IMR-90 (cell line): Measurements from ENCODE around the gene CCSER1. TPM values are rescaled to one million over a fixed set of nuclear protein-coding genes. Genes with fewer than 3 reads are reported as not detected.

Experiments
- ATAC-seq: fragments of 200-7000 bp; cut with Tn5 transposase; 2 replicates; pipeline ENCODE4 v1.9.1; 2020; ENCODE audit warnings: low read depth, mild to moderate bottlenecking, moderate library complexity
- BruUV-seq: library from RNA; stranded (reverse); fragments of 400-500 nt; replicated peaks from 2 replicates; lab custom pipeline; 2021; lab: Mats Ljungman, UMichigan
- CTCF ChIA-PET: fragments of 300-600 bp; formaldehyde crosslinking; extraction: SDS; loops from one replicate; lab custom pipeline; 2021; ENCODE audit warnings: antibody characterized with exemption; lab: Yijun Ruan, JAX
- POLR2A ChIA-PET: fragments of 300-600 bp; sonication (Branson Sonifier 250); formaldehyde crosslinking; loops from one replicate; lab custom pipeline; 2022; ENCODE audit warnings: antibody characterized with exemption; ENCODE audit not compliant: unreplicated experiment; lab: Charles Lee
- DNase-seq: peaks from one replicate; pipeline ENCODE4 v3.0.0; 2013
- H2AFZ ChIP-seq: replicated peaks from 2 replicates; pipeline ENCODE3; 2013; ENCODE audit warnings: low read length, mild to moderate bottlenecking; ENCODE audit not compliant: poor library complexity
- H2AK5ac ChIP-seq: 2 replicates; pipeline ENCODE4 v1.6.1; 2013; ENCODE audit warnings: low read depth, low read length, inconsistent platforms
- H2AK9ac ChIP-seq: replicated peaks from 2 replicates; pipeline ENCODE3; 2013; ENCODE audit warnings: mild to moderate bottlenecking, low read depth, low read length, moderate library complexity; ENCODE audit not compliant: poor library complexity
- H2BK120ac ChIP-seq: 2 replicates; pipeline ENCODE4 v1.6.1; 2013; ENCODE audit warnings: low read depth, low read length, inconsistent platforms
- H2BK15ac ChIP-seq: 3 replicates; pipeline ENCODE4 v1.6.1; 2013; ENCODE audit warnings: low read depth, low read length, inconsistent platforms
- H2BK20ac ChIP-seq: 2 replicates; pipeline ENCODE4 v1.6.1; 2013; ENCODE audit warnings: low read depth, mild to moderate bottlenecking, inconsistent platforms, low read length, moderate library complexity
- H2BK5ac ChIP-seq: 2 replicates; pipeline ENCODE4 v1.6.1; 2013; ENCODE audit warnings: mild to moderate bottlenecking, low read depth, low read length, inconsistent platforms; ENCODE audit not compliant: poor library complexity, severe bottlenecking
- H3K14ac ChIP-seq: replicated peaks from 2 replicates; pipeline ENCODE4 v1.6.1; 2013; ENCODE audit warnings: low read depth, low read length, inconsistent platforms
- H3K18ac ChIP-seq: 2 replicates; pipeline ENCODE4 v1.6.1; 2013; ENCODE audit warnings: low read depth, low read length, control low read depth
- H3K23ac ChIP-seq: 2 replicates; pipeline ENCODE4 v1.6.1; 2013; ENCODE audit warnings: low read depth, low read length, inconsistent platforms
- H3K27ac ChIP-seq: 2 replicates; pipeline ENCODE4 v1.5.1; 2013; ENCODE audit warnings: mild to moderate bottlenecking, control low read depth, low read length; ENCODE audit not compliant: insufficient read depth
- H3K27me3 ChIP-seq: 2 replicates; pipeline ENCODE4 v1.6.1; 2013; ENCODE audit warnings: low read length; ENCODE audit not compliant: control insufficient read depth, insufficient read depth
- H3K36me3 ChIP-seq: 2 replicates; pipeline ENCODE4 v1.6.1; 2013; ENCODE audit warnings: low read length, mixed read lengths; ENCODE audit not compliant: control insufficient read depth, insufficient read depth
- H3K4ac ChIP-seq: 2 replicates; pipeline ENCODE4 v1.6.1; 2013; ENCODE audit warnings: low read depth, low read length, inconsistent platforms
- H3K4me1 ChIP-seq: 2 replicates; pipeline ENCODE4 v1.6.1; 2013; ENCODE audit warnings: low read length, mixed read lengths; ENCODE audit not compliant: control insufficient read depth, insufficient read depth
- H3K4me2 ChIP-seq: 2 replicates; pipeline ENCODE4 v1.6.1; 2013; ENCODE audit warnings: low read depth, mild to moderate bottlenecking, control low read depth, low read length, moderate library complexity
- H3K4me3 ChIP-seq: 2 replicates; pipeline ENCODE4 v1.5.1; 2013; ENCODE audit warnings: low read depth, mild to moderate bottlenecking, control low read depth, low read length, moderate library complexity; ENCODE audit not compliant: insufficient read depth
- H3K56ac ChIP-seq: 2 replicates; pipeline ENCODE4 v1.6.1; 2013; ENCODE audit warnings: low read length, inconsistent platforms; ENCODE audit not compliant: insufficient read depth; ENCODE audit errors: extremely low read depth
- H3K79me1 ChIP-seq, 2 experiments: 2 replicates each; pipeline ENCODE4 v1.6.1; 2013; ENCODE audit warnings: low read length in 2 of 2, inconsistent platforms in 1 of 2, low read depth in 1 of 2
- H3K9ac ChIP-seq: 2 replicates; pipeline ENCODE4 v1.6.1; 2013; ENCODE audit warnings: low read depth, low read length, control low read depth
- H3K9me1 ChIP-seq: 2 replicates; pipeline ENCODE4 v1.6.1; 2013; ENCODE audit warnings: low read length, inconsistent platforms; ENCODE audit not compliant: insufficient read depth
- H3K9me3 ChIP-seq: 2 replicates; pipeline ENCODE4 v1.6.1; 2013; ENCODE audit warnings: low read length; ENCODE audit not compliant: control insufficient read depth, insufficient read depth
- H4K20me1 ChIP-seq: 2 replicates; pipeline ENCODE4 v1.6.1; 2013; ENCODE audit warnings: low read length, inconsistent platforms; ENCODE audit not compliant: insufficient read depth
- H4K5ac ChIP-seq: 2 replicates; pipeline ENCODE4 v1.6.1; 2013; ENCODE audit warnings: mild to moderate bottlenecking, low read depth, low read length, control low read depth
- H4K8ac ChIP-seq, 2 experiments: 2 replicates each; pipeline ENCODE4 v1.6.1; 2013; ENCODE audit warnings: low read depth in 2 of 2, low read length in 2 of 2, control low read depth in 1 of 2, inconsistent platforms in 1 of 2
- H4K91ac ChIP-seq: 2 replicates; pipeline ENCODE4 v1.6.1; 2013; ENCODE audit warnings: low read depth, low read length, inconsistent platforms; ENCODE audit not compliant: insufficient read depth
- BHLHE40 ChIP-seq: fragments of 150-350 bp; IDR thresholded peaks from 2 replicates; pipeline ENCODE4 v1.6.1; 2016; ENCODE audit warnings: mild to moderate bottlenecking, low read depth, low read length
- CHD1 ChIP-seq: IDR thresholded peaks from 2 replicates; pipeline ENCODE4 v1.6.1; 2012; ENCODE audit warnings: low read depth, low read length, improper control_type of control experiment
- ELK1 ChIP-seq: fragments of 150-350 bp; IDR thresholded peaks from 2 replicates; pipeline ENCODE4 v1.6.1; 2016; ENCODE audit warnings: low read depth, mild to moderate bottlenecking, low read length, moderate library complexity, borderline replicate concordance
- MAFK ChIP-seq: IDR thresholded peaks from 2 replicates; pipeline ENCODE4 v1.6.1; 2012; ENCODE audit warnings: low read depth, low read length, improper control_type of control experiment
- MXI1 ChIP-seq: IDR thresholded peaks from 2 replicates; pipeline ENCODE4 v1.6.1; 2012; ENCODE audit warnings: low read depth, mild to moderate bottlenecking, low read length, moderate library complexity, borderline replicate concordance
- NFE2L2 ChIP-seq: fragments of 150-350 bp; IDR thresholded peaks from 2 replicates; pipeline ENCODE4 v1.6.1; 2016; ENCODE audit warnings: low read depth, mild to moderate bottlenecking, low read length
- POLR2A ChIP-seq: IDR thresholded peaks from 2 replicates; pipeline ENCODE4 v1.6.1; 2012; ENCODE audit warnings: mild to moderate bottlenecking, low read depth, low read length
- RFX5 ChIP-seq: IDR thresholded peaks from 2 replicates; pipeline ENCODE4 v1.8.0; 2012; ENCODE audit warnings: low read depth, mild to moderate bottlenecking, low read length, moderate library complexity
- SMC3 ChIP-seq: fragments of 150-350 bp; IDR thresholded peaks from 2 replicates; pipeline ENCODE4 v1.6.1; 2016; ENCODE audit warnings: low read depth, mild to moderate bottlenecking, antibody characterized with exemption, low read length, moderate library complexity
- WGBS, 2 experiments: methylation state at CpG; one replicate each; pipeline versions ENCODE4 v1.1.5 to v1.1.7; 2013; ENCODE audit warnings: missing lambda C conversion rate in 2 of 2; ENCODE audit not compliant: insufficient read length in 1 of 2; ENCODE audit errors: extremely low coverage in 2 of 2; 5-methylcytosine and 5-hydroxymethylcytosine counted together
- dilution Hi-C: fragments of 300-500 bp; cut with HindIII; formaldehyde crosslinking; loops from one replicate; pipeline ENCODE4 v1.14.3; 2018; ENCODE audit warnings: low sequenced_read_pairs; ENCODE audit not compliant: unreplicated experiment
- in situ Hi-C: fragments of 300-500 bp; cut with MboI; formaldehyde crosslinking; loops from 3 replicates; pipeline ENCODE4 v1.14.3; 2019; ENCODE audit warnings: low sequenced_read_pairs, inconsistent platforms, mixed read lengths
- intact Hi-C: fragments of 100-400 bp; cut with micrococcal nuclease; formaldehyde crosslinking; loops from 2 replicates; pipeline ENCODE4 v1.10.0; 2022
- polyA plus RNA-seq, 3 experiments: library from polyadenylated mRNA; depleted of rRNA; stranded (reverse); fragments of >200 nt; gene quantifications; 2 replicates each; pipeline ENCODE4 v1.2.3, GENCODE V29; 2012; ENCODE audit warnings: low replicate concordance in 1 of 3
- total RNA-seq: library from RNA; depleted of rRNA; stranded (reverse); fragments of >200 nt; gene quantifications from 2 replicates; pipeline ENCODE4 v1.2.3, GENCODE V29; 2012
- TF ChIP-seq, protein P1 (sequence below): conservative IDR thresholded peaks from 2 replicates; pipeline ENCODE4 v1.5.1; 2012; ENCODE audit warnings: mild to moderate bottlenecking, low read depth, low read length, improper control_type of control experiment

Gene CCSER1
- total and polyA plus RNA-seq, 2 of the 4 experiments (the other 2 are of a cell fraction): not detected

- no peak for DNase-seq
- Histone ChIP-seq H3K4me3 (no peak overlapping the region), H2BK120ac (no peak overlapping the region), H3K56ac (no peak overlapping the region), H2BK5ac (no peak overlapping the region), H3K18ac (no peak overlapping the region), H3K4me2 (no peak overlapping the region), H3K9ac (no peak overlapping the region), H3K36me3 (no peaks in the 10 kb centered on the region), H3K23ac (no peak overlapping the region), H3K14ac (no peak overlapping the region), H3K9me1 (no peaks in the 10 kb centered on the region), H3K79me1 (no peaks in the 10 kb centered on the region), H4K20me1 (no peaks in the 10 kb centered on the region), H4K5ac (no peak overlapping the region), H4K8ac (no peak overlapping the region), H2AFZ (no peak overlapping the region), H2BK20ac (no peak overlapping the region), H3K4me1 (no peaks in the 10 kb centered on the region), H3K9me3 (no peaks in the 10 kb centered on the region), H2AK9ac (no peak overlapping the region), H3K27me3 (no peaks in the 10 kb centered on the region), H4K91ac (no peak overlapping the region), H2AK5ac (no peak overlapping the region), H2BK15ac (no peak overlapping the region), H3K27ac (no peak overlapping the region), H3K4ac (no peak overlapping the region)
- dilution Hi-C loops (no loop called here), intact Hi-C loops (no loop called here), in situ Hi-C loops (no loop called here)
- TF ChIP-seq MAFK: no peak
- no peak for TF ChIP-seq ELK1
- TF ChIP-seq NFE2L2: no peak
- no peak for TF ChIP-seq RFX5
- TF ChIP-seq POLR2A: no peak
- TF ChIP-seq SMC3: no peak
- TF ChIP-seq MXI1: no peak
- no peak for TF ChIP-seq BHLHE40
- no peak for TF ChIP-seq CHD1
- TF ChIP-seq, protein P1, sequence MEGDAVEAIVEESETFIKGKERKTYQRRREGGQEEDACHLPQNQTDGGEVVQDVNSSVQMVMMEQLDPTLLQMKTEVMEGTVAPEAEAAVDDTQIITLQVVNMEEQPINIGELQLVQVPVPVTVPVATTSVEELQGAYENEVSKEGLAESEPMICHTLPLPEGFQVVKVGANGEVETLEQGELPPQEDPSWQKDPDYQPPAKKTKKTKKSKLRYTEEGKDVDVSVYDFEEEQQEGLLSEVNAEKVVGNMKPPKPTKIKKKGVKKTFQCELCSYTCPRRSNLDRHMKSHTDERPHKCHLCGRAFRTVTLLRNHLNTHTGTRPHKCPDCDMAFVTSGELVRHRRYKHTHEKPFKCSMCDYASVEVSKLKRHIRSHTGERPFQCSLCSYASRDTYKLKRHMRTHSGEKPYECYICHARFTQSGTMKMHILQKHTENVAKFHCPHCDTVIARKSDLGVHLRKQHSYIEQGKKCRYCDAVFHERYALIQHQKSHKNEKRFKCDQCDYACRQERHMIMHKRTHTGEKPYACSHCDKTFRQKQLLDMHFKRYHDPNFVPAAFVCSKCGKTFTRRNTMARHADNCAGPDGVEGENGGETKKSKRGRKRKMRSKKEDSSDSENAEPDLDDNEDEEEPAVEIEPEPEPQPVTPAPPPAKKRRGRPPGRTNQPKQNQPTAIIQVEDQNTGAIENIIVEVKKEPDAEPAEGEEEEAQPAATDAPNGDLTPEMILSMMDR: no peak
- ChIA-PET CTCF (no interaction called here), POLR2A (no interaction called here)
- BruUV-seq: no TSS peak
- WGBS, 2 experiments: 67% methylated on average over 1 of the region's 3 CpGs; no CpG with 5 or more reads in 1 of the 2 experiments
- no peak for ATAC-seq
These were observed 981.6 kb downstream of the CCSER1 start for GRCh38 chr4:91108751-91109150.
